Measurements from ENCODE around the gene PRKCH.

DNA sequence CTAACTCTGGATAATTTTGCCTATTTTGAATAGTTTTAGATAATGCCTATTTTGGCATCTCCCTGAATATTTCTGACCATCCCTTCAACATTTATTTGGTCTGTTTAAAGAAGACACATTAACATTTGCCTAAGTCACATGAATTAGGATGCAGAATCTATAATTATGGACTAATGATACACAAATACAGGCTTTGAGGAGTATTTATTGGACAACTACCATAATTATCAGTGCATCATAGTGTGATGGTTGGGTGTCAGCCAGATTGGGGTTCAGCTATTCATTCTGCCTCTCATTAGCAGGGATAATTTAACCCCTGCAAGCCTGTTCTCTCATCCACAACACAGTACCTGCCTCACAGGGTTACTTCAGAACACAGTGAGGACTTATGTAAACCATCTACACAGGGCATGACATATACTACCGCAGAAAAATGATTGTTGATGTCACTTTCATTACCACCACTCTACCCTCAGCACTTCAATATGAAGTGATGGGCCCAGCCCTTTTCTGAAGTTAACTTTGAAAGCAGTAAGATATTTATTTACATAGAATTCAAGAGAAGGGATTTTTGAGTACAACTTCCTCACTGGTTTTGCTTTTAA is 14.4 kb downstream of the PRKCH start:
- TF ChIP-seq, protein P1, sequence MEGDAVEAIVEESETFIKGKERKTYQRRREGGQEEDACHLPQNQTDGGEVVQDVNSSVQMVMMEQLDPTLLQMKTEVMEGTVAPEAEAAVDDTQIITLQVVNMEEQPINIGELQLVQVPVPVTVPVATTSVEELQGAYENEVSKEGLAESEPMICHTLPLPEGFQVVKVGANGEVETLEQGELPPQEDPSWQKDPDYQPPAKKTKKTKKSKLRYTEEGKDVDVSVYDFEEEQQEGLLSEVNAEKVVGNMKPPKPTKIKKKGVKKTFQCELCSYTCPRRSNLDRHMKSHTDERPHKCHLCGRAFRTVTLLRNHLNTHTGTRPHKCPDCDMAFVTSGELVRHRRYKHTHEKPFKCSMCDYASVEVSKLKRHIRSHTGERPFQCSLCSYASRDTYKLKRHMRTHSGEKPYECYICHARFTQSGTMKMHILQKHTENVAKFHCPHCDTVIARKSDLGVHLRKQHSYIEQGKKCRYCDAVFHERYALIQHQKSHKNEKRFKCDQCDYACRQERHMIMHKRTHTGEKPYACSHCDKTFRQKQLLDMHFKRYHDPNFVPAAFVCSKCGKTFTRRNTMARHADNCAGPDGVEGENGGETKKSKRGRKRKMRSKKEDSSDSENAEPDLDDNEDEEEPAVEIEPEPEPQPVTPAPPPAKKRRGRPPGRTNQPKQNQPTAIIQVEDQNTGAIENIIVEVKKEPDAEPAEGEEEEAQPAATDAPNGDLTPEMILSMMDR (IDR thresholded peaks at IDR 0.05; ENCODE audit: low read depth, low read length), result no peak
- no peak for TF ChIP-seq POLR2A (IDR thresholded peaks at IDR 0.05; ENCODE audit: extremely low read depth, insufficient read length)
- TF ChIP-seq MAX (IDR thresholded peaks at IDR 0.05; ENCODE audit: low read depth, low read length), result no peak
- no peak for TF ChIP-seq MYC (IDR thresholded peaks at IDR 0.05; ENCODE audit: low read depth, low read length)

All from NB4 (cell line).